Measurements from ENCODE around the gene MRPL9.

The MRPL9 gene

DNA sequence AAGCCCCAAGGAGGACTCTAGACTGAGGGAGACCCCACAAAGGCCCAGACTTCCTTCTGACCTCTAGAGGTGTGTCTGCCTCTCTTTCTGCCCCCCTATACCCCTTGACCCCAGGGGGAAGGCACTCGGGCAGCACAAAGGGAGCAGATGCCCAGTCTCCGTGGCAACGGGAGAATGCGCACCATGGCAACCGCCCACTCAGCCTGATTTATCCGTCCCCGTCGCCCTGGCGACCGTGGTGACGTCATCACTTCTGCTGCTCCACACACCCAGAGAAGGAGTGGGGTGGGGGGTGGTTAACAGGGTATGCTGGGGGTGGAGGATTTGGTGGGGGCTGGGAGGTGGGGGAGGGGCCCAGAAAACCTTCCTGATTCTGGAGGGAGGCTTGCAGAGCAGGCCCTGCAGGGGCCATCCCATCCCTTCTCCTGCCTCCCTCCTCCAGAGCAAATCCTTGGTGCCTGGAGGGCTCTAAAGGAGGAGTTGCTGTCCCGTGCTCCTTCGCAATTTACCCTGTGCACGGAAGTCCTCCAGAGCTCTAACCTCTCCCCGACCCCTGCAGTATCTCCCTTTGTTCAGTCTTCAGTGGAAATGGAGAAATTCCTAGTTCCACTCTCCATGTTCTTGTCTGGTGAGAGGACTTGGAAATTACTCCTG lies 53.0 kb downstream of the MRPL9 start:
- TF ChIP-seq, protein P1, sequence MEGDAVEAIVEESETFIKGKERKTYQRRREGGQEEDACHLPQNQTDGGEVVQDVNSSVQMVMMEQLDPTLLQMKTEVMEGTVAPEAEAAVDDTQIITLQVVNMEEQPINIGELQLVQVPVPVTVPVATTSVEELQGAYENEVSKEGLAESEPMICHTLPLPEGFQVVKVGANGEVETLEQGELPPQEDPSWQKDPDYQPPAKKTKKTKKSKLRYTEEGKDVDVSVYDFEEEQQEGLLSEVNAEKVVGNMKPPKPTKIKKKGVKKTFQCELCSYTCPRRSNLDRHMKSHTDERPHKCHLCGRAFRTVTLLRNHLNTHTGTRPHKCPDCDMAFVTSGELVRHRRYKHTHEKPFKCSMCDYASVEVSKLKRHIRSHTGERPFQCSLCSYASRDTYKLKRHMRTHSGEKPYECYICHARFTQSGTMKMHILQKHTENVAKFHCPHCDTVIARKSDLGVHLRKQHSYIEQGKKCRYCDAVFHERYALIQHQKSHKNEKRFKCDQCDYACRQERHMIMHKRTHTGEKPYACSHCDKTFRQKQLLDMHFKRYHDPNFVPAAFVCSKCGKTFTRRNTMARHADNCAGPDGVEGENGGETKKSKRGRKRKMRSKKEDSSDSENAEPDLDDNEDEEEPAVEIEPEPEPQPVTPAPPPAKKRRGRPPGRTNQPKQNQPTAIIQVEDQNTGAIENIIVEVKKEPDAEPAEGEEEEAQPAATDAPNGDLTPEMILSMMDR (IDR thresholded peaks at IDR 0.05; ENCODE audit: low read depth, low read length, missing control alignments) = no peak
- H3K4me3 ChIP-seq (ENCODE audit: low read depth, low read length) = no peak overlapping the region
- DNase-seq (ENCODE audit: low read depth) = no peak
